ENCODE data around the gene DIAPH1.

DIAPH1 gene

GRCh38 chr5:141598391-141599345 lies 20.1 kb downstream of the DIAPH1 start:
- H3K27ac ChIP-seq (ENCODE audit: low read length), result no peak overlapping the region
- H3K9me3 ChIP-seq (ENCODE audit: insufficient read depth, low read length), result no peaks in the 10 kb centered on the region
- H3K4me1 ChIP-seq (ENCODE audit: low read length), result peaks cover 16% of the 10 kb centered on the region
- no peaks in the 10 kb centered on the region for H3K27me3 ChIP-seq (ENCODE audit: low read depth, low read length)
- H3K4me3 ChIP-seq (ENCODE audit: low read length), result no peak overlapping the region
- H3K36me3 ChIP-seq (replicated peaks; ENCODE audit: low read depth, low read length), result no peaks in the 10 kb centered on the region
- peaks cover 13% of the 10 kb centered on the region for H4K20me1 ChIP-seq (ENCODE audit: insufficient read depth, low read length)
- H3K79me2 ChIP-seq (ENCODE audit: low read length), result peaks cover 52% of the 10 kb centered on the region
- H3K4me2 ChIP-seq (ENCODE audit: low read length), result no peak overlapping the region
- TF ChIP-seq EZH2phosphoT487 (IDR thresholded peaks at IDR 0.05; ENCODE audit: low read depth) (no peak), CTCF (IDR thresholded peaks at IDR 0.05; ENCODE audit: low read depth, low read length) (no peak)
- no peak overlapping the region for H2AFZ ChIP-seq (ENCODE audit: low read depth, low read length)
- no peak overlapping the region for H3K9ac ChIP-seq (ENCODE audit: low read length)

DNA sequence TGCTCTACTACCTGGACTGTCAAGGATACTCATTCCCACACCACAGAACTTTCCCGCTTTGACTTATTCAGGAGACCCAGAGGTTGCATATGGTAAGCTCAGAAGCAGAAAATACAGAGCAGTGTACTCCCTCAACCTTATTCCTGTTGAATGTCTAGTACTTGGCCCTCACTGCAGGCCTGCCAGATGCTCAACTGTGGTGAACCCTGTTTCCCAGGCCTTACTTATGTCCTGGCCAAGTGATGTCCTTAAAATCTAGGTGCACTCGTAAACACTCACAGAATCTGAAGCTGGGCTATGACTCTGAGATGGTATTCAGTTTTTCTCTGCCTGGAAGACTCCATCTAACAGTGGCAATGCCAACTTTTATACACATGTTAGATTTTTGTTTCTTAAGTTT lies 21.0 kb downstream of the DIAPH1 start:
- no peaks in the 10 kb centered on the region for H3K9me3 ChIP-seq (ENCODE audit: insufficient read depth, low read length)
- H3K36me3 ChIP-seq (replicated peaks; ENCODE audit: low read depth, low read length), result no peaks in the 10 kb centered on the region
- H3K4me1 ChIP-seq (ENCODE audit: low read length), result peaks cover 16% of the 10 kb centered on the region
- no peak overlapping the region for H2AFZ ChIP-seq (ENCODE audit: low read depth, low read length)
- H4K20me1 ChIP-seq (ENCODE audit: insufficient read depth, low read length), result peaks cover 12% of the 10 kb centered on the region
- H3K4me3 ChIP-seq (ENCODE audit: low read length), result no peak overlapping the region
- TF ChIP-seq CTCF (IDR thresholded peaks at IDR 0.05; ENCODE audit: low read depth, low read length) (no peak), EZH2phosphoT487 (IDR thresholded peaks at IDR 0.05; ENCODE audit: low read depth) (no peak)
- H3K4me2 ChIP-seq (ENCODE audit: low read length), result no peak overlapping the region
- no peaks in the 10 kb centered on the region for H3K27me3 ChIP-seq (ENCODE audit: low read depth, low read length)
- H3K27ac ChIP-seq (ENCODE audit: low read length), result no peak overlapping the region
- H3K9ac ChIP-seq (ENCODE audit: low read length), result no peak overlapping the region
- peaks cover 49% of the 10 kb centered on the region for H3K79me2 ChIP-seq (ENCODE audit: low read length)

DNA sequence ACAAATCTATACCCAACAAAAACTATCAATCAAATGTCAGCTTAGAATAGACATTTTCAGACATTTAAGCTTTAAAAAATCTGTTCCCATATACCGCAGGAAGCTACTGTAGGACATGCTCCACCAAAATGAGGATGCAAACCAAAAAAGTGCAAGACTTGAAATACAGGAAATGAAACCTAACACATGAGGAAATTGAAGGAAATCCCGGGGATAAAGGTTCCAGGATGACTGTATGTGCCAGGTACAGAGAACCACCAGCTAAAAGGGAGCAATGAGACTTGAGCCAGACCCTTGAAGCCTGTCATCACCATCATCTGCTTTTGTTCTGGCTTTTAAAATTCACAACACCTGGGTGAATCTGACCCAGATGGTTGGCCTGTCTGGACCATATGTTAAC lies 21.4 kb downstream of the DIAPH1 start:
- no peaks in the 10 kb centered on the region for H3K36me3 ChIP-seq (replicated peaks; ENCODE audit: low read depth, low read length)
- H2AFZ ChIP-seq (ENCODE audit: low read depth, low read length), result no peak overlapping the region
- peaks cover 10% of the 10 kb centered on the region for H4K20me1 ChIP-seq (ENCODE audit: insufficient read depth, low read length)
- peaks cover 16% of the 10 kb centered on the region for H3K4me1 ChIP-seq (ENCODE audit: low read length)
- TF ChIP-seq EZH2phosphoT487 (IDR thresholded peaks at IDR 0.05; ENCODE audit: low read depth) (no peak), CTCF (IDR thresholded peaks at IDR 0.05; ENCODE audit: low read depth, low read length) (no peak)
- H3K9ac ChIP-seq (ENCODE audit: low read length), result no peak overlapping the region
- no peaks in the 10 kb centered on the region for H3K9me3 ChIP-seq (ENCODE audit: insufficient read depth, low read length)
- H3K27me3 ChIP-seq (ENCODE audit: low read depth, low read length), result no peaks in the 10 kb centered on the region
- H3K27ac ChIP-seq (ENCODE audit: low read length), result no peak overlapping the region
- no peak overlapping the region for H3K4me2 ChIP-seq (ENCODE audit: low read length)
- no peak overlapping the region for H3K4me3 ChIP-seq (ENCODE audit: low read length)
- H3K79me2 ChIP-seq (ENCODE audit: low read length), result peaks cover 45% of the 10 kb centered on the region

GRCh38 chr5:141596867-141597266 lies 21.9 kb downstream of the DIAPH1 start:
- Histone ChIP-seq H3K27ac (ENCODE audit: low read length) (no peak overlapping the region), H3K27me3 (ENCODE audit: low read depth, low read length) (no peaks in the 10 kb centered on the region), H3K4me1 (ENCODE audit: low read length) (peaks cover 20% of the 10 kb centered on the region), H3K9ac (ENCODE audit: low read length) (no peak overlapping the region), H3K9me3 (ENCODE audit: insufficient read depth, low read length) (no peaks in the 10 kb centered on the region), H4K20me1 (ENCODE audit: insufficient read depth, low read length) (peaks cover 10% of the 10 kb centered on the region), H3K79me2 (ENCODE audit: low read length) (peaks cover 40% of the 10 kb centered on the region), H2AFZ (ENCODE audit: low read depth, low read length) (no peak overlapping the region), H3K4me2 (ENCODE audit: low read length) (no peak overlapping the region), H3K36me3 (replicated peaks; ENCODE audit: low read depth, low read length) (no peaks in the 10 kb centered on the region), H3K4me3 (ENCODE audit: low read length) (no peak overlapping the region)
- TF ChIP-seq CTCF (IDR thresholded peaks at IDR 0.05; ENCODE audit: low read depth, low read length), result no peak
- TF ChIP-seq EZH2phosphoT487 (IDR thresholded peaks at IDR 0.05; ENCODE audit: low read depth), result no peak

All from OCI-LY3 (cell line).